Fibroblast of lung (primary cell): ENCODE data around the gene EIF3F.

ENCODE experiments used
- CTCF ChIP-seq, 2 donors: IDR thresholded peaks in 1 of 2; conservative IDR thresholded peaks in 1 of 2; 1 replicate in 1 of 2; 2 replicates in 1 of 2; pipeline ENCODE4 v1.5.1; 2011 to 2012; ENCODE audit warnings: low read length in 2 of 2, control low read depth in 1 of 2, inconsistent platforms in 1 of 2, low read depth in 1 of 2, mild to moderate bottlenecking in 1 of 2
- EZH2 ChIP-seq: IDR thresholded peaks from 2 replicates; pipeline ENCODE4 v1.5.1; 2012; ENCODE audit warnings: low read length, control low read depth, mild to moderate bottlenecking; ENCODE audit errors: missing control alignments

DNA sequence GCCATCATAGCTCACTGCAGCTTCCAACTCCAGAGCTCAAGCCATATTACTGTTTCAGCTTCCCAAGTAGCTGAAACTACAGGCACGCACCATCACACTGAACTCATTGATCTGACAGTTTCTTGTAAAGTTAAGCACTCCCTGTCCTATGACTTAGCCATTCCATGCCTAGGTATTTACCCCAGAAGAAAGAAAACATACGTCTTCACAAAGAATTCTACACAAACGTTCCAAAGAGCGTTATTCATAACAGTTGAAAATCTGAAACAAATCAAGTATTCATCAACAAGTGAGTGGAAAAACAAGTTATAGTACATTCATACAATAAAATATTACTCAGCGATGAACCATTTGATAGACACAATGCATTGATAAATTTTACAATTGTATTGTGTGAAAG, 14.1 kb upstream of the EIF3F start:
- TF ChIP-seq CTCF (conservative IDR thresholded peaks at IDR 0.05 in 1 of 2, IDR thresholded peaks at IDR 0.05 in 1 of 2; ENCODE audit: low read depth in 1 of 2, low read length in 2 of 2), result no peak
- no peak for TF ChIP-seq EZH2
